Lower leg skin (tissue), 3 donors: ENCODE data around the gene FGD4.

Source experiments
- POLR2A ChIP-seq, 2 donors: fragments of 450-650 bp; IDR thresholded peaks; one replicate each; pipeline ENCODE4 v1.6.1; 2016 to 2017; ENCODE audit warnings: antibody characterized with exemption in 2 of 2, mild to moderate bottlenecking in 1 of 2, moderate library complexity in 1 of 2
- TF ChIP-seq, protein P1 (sequence below), 3 donors: fragments of 450-650 bp; IDR thresholded peaks; one replicate each; pipeline ENCODE4 v1.5.1; 2016; ENCODE audit warnings: antibody characterized with exemption in 3 of 3, mild to moderate bottlenecking in 3 of 3, moderate library complexity in 2 of 3

DNA sequence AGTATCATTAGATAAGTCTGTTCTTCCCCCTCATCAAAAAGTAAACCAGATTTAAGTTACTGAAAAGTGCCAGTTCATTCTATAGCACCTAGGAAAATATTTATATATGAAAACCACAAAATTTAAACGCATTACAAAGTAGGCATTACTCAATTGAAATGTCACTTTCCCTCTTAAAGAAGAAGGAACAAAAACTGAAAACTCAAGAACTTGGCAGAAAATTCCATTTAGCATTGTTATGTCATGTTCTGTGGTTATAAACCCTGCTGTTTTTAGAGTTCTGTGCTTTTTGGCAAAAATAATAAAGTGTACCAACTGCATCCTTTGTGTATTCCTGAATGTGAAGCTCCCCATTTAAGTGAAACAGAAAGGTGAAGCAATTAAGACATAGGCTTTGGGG is 3.6 kb downstream of the FGD4 start:
- TF ChIP-seq, protein P1, sequence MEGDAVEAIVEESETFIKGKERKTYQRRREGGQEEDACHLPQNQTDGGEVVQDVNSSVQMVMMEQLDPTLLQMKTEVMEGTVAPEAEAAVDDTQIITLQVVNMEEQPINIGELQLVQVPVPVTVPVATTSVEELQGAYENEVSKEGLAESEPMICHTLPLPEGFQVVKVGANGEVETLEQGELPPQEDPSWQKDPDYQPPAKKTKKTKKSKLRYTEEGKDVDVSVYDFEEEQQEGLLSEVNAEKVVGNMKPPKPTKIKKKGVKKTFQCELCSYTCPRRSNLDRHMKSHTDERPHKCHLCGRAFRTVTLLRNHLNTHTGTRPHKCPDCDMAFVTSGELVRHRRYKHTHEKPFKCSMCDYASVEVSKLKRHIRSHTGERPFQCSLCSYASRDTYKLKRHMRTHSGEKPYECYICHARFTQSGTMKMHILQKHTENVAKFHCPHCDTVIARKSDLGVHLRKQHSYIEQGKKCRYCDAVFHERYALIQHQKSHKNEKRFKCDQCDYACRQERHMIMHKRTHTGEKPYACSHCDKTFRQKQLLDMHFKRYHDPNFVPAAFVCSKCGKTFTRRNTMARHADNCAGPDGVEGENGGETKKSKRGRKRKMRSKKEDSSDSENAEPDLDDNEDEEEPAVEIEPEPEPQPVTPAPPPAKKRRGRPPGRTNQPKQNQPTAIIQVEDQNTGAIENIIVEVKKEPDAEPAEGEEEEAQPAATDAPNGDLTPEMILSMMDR (IDR thresholded peaks at IDR 0.05), result no peak
- TF ChIP-seq POLR2A (IDR thresholded peaks at IDR 0.05), result no peak
